Erythroblast (primary cell): ENCODE measurements around the gene ZNF391.

Source experiments
- GATA1 ChIP-seq: IDR thresholded peaks from 2 replicates; pipeline ENCODE4 v1.6.1; 2011; ENCODE audit warnings: low read depth, mild to moderate bottlenecking, control low read depth, low read length, moderate library complexity
- POLR2A ChIP-seq: IDR thresholded peaks from 2 replicates; pipeline ENCODE4 v1.6.1; 2011; ENCODE audit warnings: mild to moderate bottlenecking, low read length

- TF ChIP-seq POLR2A = no peak
- no peak for TF ChIP-seq GATA1
Measured at GRCh38 chr6:27433714-27434113, 45.2 kb downstream of the ZNF391 start.
